Upper lobe of left lung (tissue), 6 donors: ENCODE results near the gene ANO4. TPM values are rescaled to one million over a fixed set of nuclear protein-coding genes. Genes with fewer than 3 reads are reported as not detected.

Source experiments
- ATAC-seq, 2 donors: fragments of 200-7000 bp; cut with Tn5 transposase; one replicate each; pipeline ENCODE4 v1.9.1; 2022; ENCODE audit warnings: mild to moderate bottlenecking in 2 of 2, moderate library complexity in 2 of 2; ENCODE audit not compliant: low FRiP score in 2 of 2
- DNase-seq, 2 donors: peaks; one replicate each; pipeline ENCODE4 v3.0.0-alpha.2; 2019 to 2020
- H3K27ac ChIP-seq, 4 donors: fragments of 200-600 bp; sonication (generic); one replicate each; pipeline ENCODE4 v1.5.1; 2016 to 2019
- H3K27me3 ChIP-seq, 4 donors: fragments of 200-600 bp; sonication (generic); one replicate each; pipeline ENCODE4 v1.5.1; 2017 to 2019
- H3K36me3 ChIP-seq, 4 donors: fragments of 200-600 bp; sonication (generic); one replicate each; pipeline ENCODE4 v1.5.1; 2016 to 2019
- H3K4me1 ChIP-seq, 4 donors: fragments of 200-600 bp; sonication (generic); one replicate each; pipeline ENCODE4 v1.5.1; 2018 to 2019
- H3K4me3 ChIP-seq, 4 donors: fragments of 200-600 bp; sonication (generic); one replicate each; pipeline ENCODE4 v1.5.1; 2017 to 2019; ENCODE audit warnings: mild to moderate bottlenecking in 2 of 4, moderate library complexity in 1 of 4
- H3K9me3 ChIP-seq, 4 donors: fragments of 200-600 bp; sonication (generic); one replicate each; pipeline ENCODE4 v1.5.1; 2018 to 2019
- CTCF ChIP-seq, 6 experiments: fragments of 450-650 bp in 4 of 6; fragments of 200-600 bp in 2 of 6; sonication (generic) in 2 of 6; IDR thresholded peaks; one replicate each; pipeline ENCODE4 v1.5.1; 2016 to 2019; ENCODE audit warnings: antibody characterized with exemption in 6 of 6
- EP300 ChIP-seq, 4 donors: sonication (generic); formaldehyde crosslinking; IDR thresholded peaks; one replicate each; pipeline ENCODE4 v1.5.1; 2017; ENCODE audit warnings: antibody characterized with exemption in 4 of 4, control low read depth in 2 of 4
- POLR2A ChIP-seq, 4 donors: fragments of 450-650 bp; IDR thresholded peaks; one replicate each; pipeline ENCODE4 v1.5.1; 2016 to 2017; ENCODE audit warnings: antibody characterized with exemption in 4 of 4, mild to moderate bottlenecking in 2 of 4
- POLR2AphosphoS5 ChIP-seq, 2 donors: sonication (generic); formaldehyde crosslinking; IDR thresholded peaks; one replicate each; pipeline ENCODE4 v1.5.1; 2017; ENCODE audit warnings: antibody characterized with exemption in 2 of 2
- WGBS, 2 donors: methylation state at CpG; one replicate each; pipeline ENCODE4 v1.1.5; 2017 to 2018; 5-methylcytosine and 5-hydroxymethylcytosine counted together
- total RNA-seq, 6 donors: library from RNA; depleted of rRNA in 4 of 6; stranded (reverse); fragments of >200 nt in 4 of 6; gene quantifications; one replicate each; pipeline versions ENCODE4 v1.1.0 to v1.2.1, GENCODE V29; 2016 to 2021
- donor health status: DM: no; HTN: no; CAD: no; lungs with moderate emphysema.
- donor health status: DM: no; HTN: yes; CAD: no; lungs with severe emphysema.

ANO4 gene
- total RNA-seq, 6 donors from 2014 or later, result 0.17 to 1.2 (median 0.30) TPM; not detected in 3

DNA sequence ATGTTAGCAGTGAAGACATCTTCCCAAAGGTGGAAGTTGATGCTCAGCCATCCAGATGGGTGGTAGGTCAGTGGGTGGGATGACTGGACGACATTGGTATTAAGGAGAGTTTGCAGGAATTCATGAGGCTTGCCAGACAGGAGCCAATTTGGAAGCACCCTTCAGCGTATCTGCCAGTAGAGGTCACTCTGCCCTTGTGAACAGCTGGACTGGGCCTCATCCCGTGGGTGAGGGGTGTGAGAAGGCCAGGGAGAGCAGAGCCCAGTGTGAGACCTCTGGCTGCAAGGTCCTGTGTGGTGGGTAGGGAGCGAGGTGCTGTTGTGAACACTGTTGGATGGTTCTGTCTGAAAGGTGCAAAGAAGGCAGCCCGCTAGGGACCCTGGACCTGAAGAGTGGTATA, 377.7 kb downstream of the ANO4 start:
- DNase-seq, result peak in 1 of 2 donors; percentile 23
- no peak overlapping the region for H3K27ac ChIP-seq
- ATAC-seq, result peak; percentile 23 to 48
- 35 to 41% methylated on average over 5 of the region's 5 CpGs for WGBS, 2 donors
- H3K4me3 ChIP-seq, result no peak overlapping the region
- no peaks in the 10 kb centered on the region for H3K4me1 ChIP-seq
- H3K36me3 ChIP-seq, result no peaks in the 10 kb centered on the region
- H3K27me3 ChIP-seq, result no peaks in the 10 kb centered on the region
- H3K9me3 ChIP-seq, result no peaks in the 10 kb centered on the region
- TF ChIP-seq EP300 (IDR thresholded peaks at IDR 0.05), result no peak
- TF ChIP-seq POLR2AphosphoS5 (IDR thresholded peaks at IDR 0.05), result no peak
- no peak for TF ChIP-seq POLR2A (IDR thresholded peaks at IDR 0.05)
- peak in 1 of 6 experiments; percentile 17 for TF ChIP-seq CTCF (IDR thresholded peaks at IDR 0.05)

GRCh38 chr12:101173197-101173749, 378.7 kb downstream of the ANO4 start:
- H3K4me1 ChIP-seq, result no peaks in the 10 kb centered on the region
- no peak overlapping the region for H3K27ac ChIP-seq
- WGBS, 2 donors, result 85 to 86% methylated on average over 6 to 7 of the region's 7 CpGs
- no peak for TF ChIP-seq CTCF (IDR thresholded peaks at IDR 0.05)
- no peak for TF ChIP-seq EP300 (IDR thresholded peaks at IDR 0.05)
- ATAC-seq, result peak in 1 of 2 donors; percentile 15
- H3K4me3 ChIP-seq, result no peak overlapping the region
- no peaks in the 10 kb centered on the region for H3K27me3 ChIP-seq
- H3K36me3 ChIP-seq, result no peaks in the 10 kb centered on the region
- no peak for DNase-seq
- no peaks in the 10 kb centered on the region for H3K9me3 ChIP-seq

DNA sequence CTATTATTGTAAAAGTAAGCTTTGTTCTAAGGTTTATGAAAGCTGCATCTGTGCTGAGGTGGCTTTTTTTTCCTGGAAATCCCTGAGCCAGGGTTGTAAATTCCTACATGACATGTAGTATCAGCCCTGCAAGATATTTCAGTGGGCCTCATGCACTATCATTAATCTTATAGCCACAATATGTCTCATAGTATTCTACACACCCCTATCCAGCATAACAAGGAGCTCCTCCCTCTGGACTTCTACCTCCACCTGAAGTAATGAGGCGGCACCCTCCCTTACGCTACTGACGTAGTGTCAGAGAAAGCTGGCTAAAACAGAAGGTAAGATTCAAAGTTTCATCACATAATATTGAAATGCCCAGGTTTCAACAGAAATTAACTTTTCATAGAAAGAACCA, 380.0 kb downstream of the ANO4 start:
- ATAC-seq, result no peak
- WGBS, 2 donors, result 75 to 90% methylated on average over 3 of the region's 3 CpGs
- Histone ChIP-seq H3K27me3 (no peaks in the 10 kb centered on the region), H3K4me3 (no peak overlapping the region), H3K9me3 (no peaks in the 10 kb centered on the region), H3K27ac (no peak overlapping the region), H3K36me3 (no peaks in the 10 kb centered on the region), H3K4me1 (no peaks in the 10 kb centered on the region)
- no peak for TF ChIP-seq EP300 (IDR thresholded peaks at IDR 0.05)
- TF ChIP-seq POLR2AphosphoS5 (IDR thresholded peaks at IDR 0.05), result no peak
- no peak for TF ChIP-seq CTCF (IDR thresholded peaks at IDR 0.05)
- DNase-seq, result no peak

Other genes starting within 250 kb of the ANO4 start
- gene GAS2L3, start 221.1 kb upstream of the ANO4 start, total RNA-seq, result 10 to 100 TPM in 3 of 6 donors, 1 to 10 TPM in 3; 5.9 to 21.0 (median 14.4) TPM